ENCODE results near the gene ASGR1. TPM values are rescaled to one million over a fixed set of nuclear protein-coding genes. Genes with fewer than 3 reads are reported as not detected.

ASGR1 gene
- total RNA-seq, 2 donors from 2014 or later = 1.9 to 5.4 TPM

- Histone ChIP-seq H3K4me1 (ENCODE audit: control insufficient read depth in 1 of 2, low read depth in 2 of 2) (peaks cover 31 to 59% of the 10 kb centered on the region in 2 donors), H3K27ac (peak overlapping the region; percentile 89 to 90), H3K27me3 (replicated peaks; ENCODE audit: insufficient read depth) (no peaks in the 10 kb centered on the region), H3K4me3 (no peak overlapping the region), H3K36me3 (peaks cover 9% of the 10 kb centered on the region), H3K9me3 (no peaks in the 10 kb centered on the region)
- ATAC-seq (ENCODE audit: insufficient number of reproducible peaks, low FRiP score, low read depth) = no peak
- no peak for TF ChIP-seq CTCF (IDR thresholded peaks at IDR 0.05)
- no peak for DNase-seq (ENCODE audit: low spot score)
Measured at GRCh38 chr17:7218758-7219157, 39.6 kb upstream of the ASGR1 start.

GRCh38 chr17:7218166-7218565, 39.0 kb upstream of the ASGR1 start:
- Histone ChIP-seq H3K9me3 (no peaks in the 10 kb centered on the region), H3K4me1 (ENCODE audit: control insufficient read depth in 1 of 2, low read depth in 2 of 2) (peaks cover 32 to 61% of the 10 kb centered on the region in 2 donors), H3K27ac (peak overlapping the region; percentile 45 to 89), H3K36me3 (peaks cover 3% of the 10 kb centered on the region), H3K4me3 (peak overlapping the region; percentile 77), H3K27me3 (replicated peaks; ENCODE audit: insufficient read depth) (no peaks in the 10 kb centered on the region)
- ATAC-seq (ENCODE audit: insufficient number of reproducible peaks, low FRiP score, low read depth) = no peak
- DNase-seq (ENCODE audit: low spot score) = no peak
- TF ChIP-seq CTCF (IDR thresholded peaks at IDR 0.05) = no peak

GRCh38 chr17:7217113-7217987, 38.2 kb upstream of the ASGR1 start:
- peaks cover 32 to 61% of the 10 kb centered on the region in 2 donors for H3K4me1 ChIP-seq (ENCODE audit: control insufficient read depth in 1 of 2, low read depth in 2 of 2)
- peak overlapping the region; percentile 65 to 89 for H3K27ac ChIP-seq
- no peak for ATAC-seq (ENCODE audit: insufficient number of reproducible peaks, low FRiP score, low read depth)
- peak overlapping the region; percentile 77 for H3K4me3 ChIP-seq
- DNase-seq (ENCODE audit: low spot score) = no peak
- no peaks in the 10 kb centered on the region for H3K9me3 ChIP-seq
- no peaks in the 10 kb centered on the region for H3K36me3 ChIP-seq
- no peak for TF ChIP-seq CTCF (IDR thresholded peaks at IDR 0.05)
- H3K27me3 ChIP-seq (replicated peaks; ENCODE audit: insufficient read depth) = no peaks in the 10 kb centered on the region

GRCh38 chr17:7216242-7217112, 37.3 kb upstream of the ASGR1 start:
- no peaks in the 10 kb centered on the region for H3K36me3 ChIP-seq
- no peaks in the 10 kb centered on the region for H3K27me3 ChIP-seq (replicated peaks; ENCODE audit: insufficient read depth)
- no peak for TF ChIP-seq CTCF (IDR thresholded peaks at IDR 0.05)
- peak overlapping the region; percentile 77 for H3K4me3 ChIP-seq
- peak overlapping the region; percentile 64 to 65 for H3K27ac ChIP-seq
- ATAC-seq (ENCODE audit: insufficient number of reproducible peaks, low FRiP score, low read depth) (no peak), DNase-seq (ENCODE audit: low spot score) (no peak)
- peaks cover 32 to 58% of the 10 kb centered on the region in 2 donors for H3K4me1 ChIP-seq (ENCODE audit: control insufficient read depth in 1 of 2, low read depth in 2 of 2)
- no peaks in the 10 kb centered on the region for H3K9me3 ChIP-seq

- no peak for TF ChIP-seq CTCF (IDR thresholded peaks at IDR 0.05)
- H3K9me3 ChIP-seq = no peaks in the 10 kb centered on the region
- no peak for ATAC-seq (ENCODE audit: insufficient number of reproducible peaks, low FRiP score, low read depth)
- H3K27ac ChIP-seq = peak overlapping the region in 1 of 2 donors; percentile 64
- H3K4me1 ChIP-seq (ENCODE audit: control insufficient read depth in 1 of 2, low read depth in 2 of 2) = peaks cover 32 to 51% of the 10 kb centered on the region in 2 donors
- H3K36me3 ChIP-seq = no peaks in the 10 kb centered on the region
- H3K4me3 ChIP-seq = peak overlapping the region; percentile 84
- no peak for DNase-seq (ENCODE audit: low spot score)
- H3K27me3 ChIP-seq (replicated peaks; ENCODE audit: insufficient read depth) = no peaks in the 10 kb centered on the region
Measured at GRCh38 chr17:7215652-7216180, 36.5 kb upstream of the ASGR1 start.

All from thoracic aorta (tissue), 2 donors.